HEK293 (cell line): Measurements from ENCODE around the gene HIGD2A.

Experiments used
- BCL11A ChIP-seq: fragments of 450-650 bp; formaldehyde crosslinking; IDR thresholded peaks from 2 replicates; pipeline ENCODE4 v1.5.1; 2016; ENCODE audit warnings: low read depth, missing biosample characterization, missing genetic modification characterization
- EGR2 ChIP-seq: fragments of 450-650 bp; formaldehyde crosslinking; IDR thresholded peaks from 2 replicates; pipeline ENCODE4 v1.5.1; 2016; ENCODE audit warnings: low read depth, missing biosample characterization, missing genetic modification characterization
- GLI2 ChIP-seq: fragments of 450-650 bp; formaldehyde crosslinking; IDR thresholded peaks from 2 replicates; pipeline ENCODE4; 2017; ENCODE audit warnings: missing biosample characterization, missing genetic modification characterization, low read depth, borderline replicate concordance
- PRDM1 ChIP-seq: fragments of 450-650 bp; formaldehyde crosslinking; IDR thresholded peaks from 2 replicates; pipeline ENCODE4; 2016; ENCODE audit warnings: missing biosample characterization, missing genetic modification characterization
- PRDM6 ChIP-seq: fragments of 450-650 bp; formaldehyde crosslinking; IDR thresholded peaks from 2 replicates; pipeline ENCODE4 v1.5.1; 2017; ENCODE audit warnings: missing biosample characterization, missing genetic modification characterization
- SALL2 ChIP-seq: fragments of 450-650 bp; formaldehyde crosslinking; IDR thresholded peaks from 2 replicates; pipeline ENCODE4 v1.5.0; 2017; ENCODE audit warnings: missing biosample characterization, mild to moderate bottlenecking, missing genetic modification characterization, borderline replicate concordance
- SCRT1 ChIP-seq: fragments of 450-650 bp; formaldehyde crosslinking; IDR thresholded peaks from 2 replicates; pipeline ENCODE4 v1.5.1; 2016; ENCODE audit warnings: missing biosample characterization, missing genetic modification characterization, borderline replicate concordance
- YY1 ChIP-seq: fragments of 450-650 bp; formaldehyde crosslinking; IDR thresholded peaks from 2 replicates; pipeline ENCODE4 v1.5.1; 2018; ENCODE audit warnings: missing biosample characterization, missing genetic modification characterization
- YY2 ChIP-seq: fragments of 450-650 bp; formaldehyde crosslinking; IDR thresholded peaks from 2 replicates; pipeline ENCODE4 v1.5.1; 2016; ENCODE audit warnings: missing biosample characterization, missing genetic modification characterization
- ZBTB20 ChIP-seq: fragments of 450-650 bp; formaldehyde crosslinking; IDR thresholded peaks from 2 replicates; pipeline ENCODE4 v1.5.1; 2016; ENCODE audit warnings: missing biosample characterization, missing genetic modification characterization
- ZBTB26 ChIP-seq: fragments of 450-650 bp; formaldehyde crosslinking; optimal IDR thresholded peaks from 2 replicates; pipeline ENCODE3; 2016; ENCODE audit warnings: missing biosample characterization, mild to moderate bottlenecking, missing genetic modification characterization
- ZBTB48 ChIP-seq: fragments of 450-650 bp; formaldehyde crosslinking; IDR thresholded peaks from 2 replicates; pipeline ENCODE4 v1.5.1; 2016; ENCODE audit warnings: missing biosample characterization, missing genetic modification characterization
- ZFHX2 ChIP-seq: fragments of 450-650 bp; formaldehyde crosslinking; conservative IDR thresholded peaks from 2 replicates; pipeline ENCODE4 v1.5.1; 2016; ENCODE audit warnings: missing biosample characterization, missing genetic modification characterization
- ZIC2 ChIP-seq: fragments of 450-650 bp; formaldehyde crosslinking; IDR thresholded peaks from 2 replicates; pipeline ENCODE4 v1.5.1; 2016; ENCODE audit warnings: missing biosample characterization, missing genetic modification characterization
- ZNF174 ChIP-seq: fragments of 450-650 bp; formaldehyde crosslinking; IDR thresholded peaks from 2 replicates; pipeline ENCODE4 v1.5.0; 2017; ENCODE audit warnings: missing biosample characterization, mild to moderate bottlenecking, missing genetic modification characterization
- ZNF184 ChIP-seq: fragments of 450-650 bp; IDR thresholded peaks from 2 replicates; pipeline ENCODE4 v1.5.1; 2018; ENCODE audit warnings: missing biosample characterization, mild to moderate bottlenecking, missing genetic modification characterization
- ZNF24 ChIP-seq: fragments of 450-650 bp; formaldehyde crosslinking; IDR thresholded peaks from 2 replicates; pipeline ENCODE4 v1.5.1; 2016; ENCODE audit warnings: missing biosample characterization, missing genetic modification characterization
- ZNF324 ChIP-seq: fragments of 450-650 bp; formaldehyde crosslinking; IDR thresholded peaks from 2 replicates; pipeline ENCODE4 v1.5.1; 2016; ENCODE audit warnings: missing biosample characterization, missing genetic modification characterization
- ZNF354C ChIP-seq: fragments of 450-650 bp; formaldehyde crosslinking; IDR thresholded peaks from 2 replicates; pipeline ENCODE4 v1.5.1; 2016; ENCODE audit warnings: missing biosample characterization, missing genetic modification characterization, low read depth, borderline replicate concordance
- ZNF510 ChIP-seq: fragments of 450-650 bp; formaldehyde crosslinking; IDR thresholded peaks from 2 replicates; pipeline ENCODE4 v1.5.1; 2018; ENCODE audit warnings: mild to moderate bottlenecking, missing genetic modification characterization, missing biosample characterization; ENCODE audit not compliant: insufficient replicate concordance
- ZNF560 ChIP-seq: fragments of 450-650 bp; formaldehyde crosslinking; IDR thresholded peaks from 2 replicates; pipeline ENCODE4 v1.5.1; 2017; ENCODE audit warnings: missing biosample characterization, missing genetic modification characterization, borderline replicate concordance
- ZNF561 ChIP-seq: fragments of 450-650 bp; IDR thresholded peaks from 2 replicates; pipeline ENCODE4 v1.5.1; 2018; ENCODE audit warnings: missing biosample characterization, missing genetic modification characterization, borderline replicate concordance
- ZNF571 ChIP-seq: fragments of 450-650 bp; formaldehyde crosslinking; IDR thresholded peaks from 2 replicates; pipeline ENCODE4 v1.5.0; 2017; ENCODE audit warnings: missing biosample characterization, missing genetic modification characterization
- ZNF585B ChIP-seq: fragments of 450-650 bp; formaldehyde crosslinking; IDR thresholded peaks from 2 replicates; pipeline ENCODE4 v1.5.1; 2016; ENCODE audit warnings: missing biosample characterization, missing genetic modification characterization
- ZNF623 ChIP-seq: fragments of 450-650 bp; formaldehyde crosslinking; IDR thresholded peaks from 2 replicates; pipeline ENCODE4 v1.5.1; 2016; ENCODE audit warnings: missing biosample characterization, missing genetic modification characterization
- ZNF624 ChIP-seq: fragments of 450-650 bp; formaldehyde crosslinking; IDR thresholded peaks from 2 replicates; pipeline ENCODE4 v1.5.1; 2017; ENCODE audit warnings: missing biosample characterization, missing genetic modification characterization
- ZNF692 ChIP-seq: fragments of 450-650 bp; formaldehyde crosslinking; IDR thresholded peaks from 2 replicates; pipeline ENCODE4 v1.5.1; 2016; ENCODE audit warnings: missing biosample characterization, missing genetic modification characterization
- TF ChIP-seq, protein P1 (sequence below): fragments of 450-650 bp; formaldehyde crosslinking; IDR thresholded peaks from 2 replicates; pipeline ENCODE4 v1.5.1; 2017; ENCODE audit warnings: missing biosample characterization, missing genetic modification characterization
- TF ChIP-seq, protein P2 (sequence below): fragments of 450-650 bp; formaldehyde crosslinking; IDR thresholded peaks from 2 replicates; pipeline ENCODE4 v1.5.1; 2016; ENCODE audit warnings: missing biosample characterization, missing genetic modification characterization
- TF ChIP-seq, protein P3 (sequence below): fragments of 450-650 bp; formaldehyde crosslinking; IDR thresholded peaks from 2 replicates; pipeline ENCODE4 v1.5.1; 2016; ENCODE audit warnings: missing biosample characterization, missing genetic modification characterization

Gene HIGD2A

GRCh38 chr5:176415952-176416924 lies 27.7 kb downstream of the HIGD2A start, which contains the start of gene CLTB (continued):
- peak; percentile 86 for TF ChIP-seq ZBTB26 (tag by site-specific recombination)
- TF ChIP-seq ZNF571 (tag by site-specific recombination) = no peak
- TF ChIP-seq PRDM1 (tag by site-specific recombination) = no peak
- no peak for TF ChIP-seq ZNF324 (tag by site-specific recombination)
- TF ChIP-seq ZIC2 = peak; percentile 83
- TF ChIP-seq ZNF24 (tag by site-specific recombination) = no peak
- TF ChIP-seq SALL2 (tag by site-specific recombination) = no peak
- TF ChIP-seq ZBTB20 (tag by site-specific recombination) = peak; percentile 73
- no peak for TF ChIP-seq BCL11A (tag by site-specific recombination)
- no peak for TF ChIP-seq ZNF354C
- TF ChIP-seq EGR2 (tag by site-specific recombination) = peak; percentile 45; the same call in 1 of the 2 replicates
- TF ChIP-seq YY1 = peak; percentile 58; the same call in 1 of the 2 replicates
- no peak for TF ChIP-seq GLI2 (tag by site-specific recombination)
- TF ChIP-seq ZNF623 (tag by site-specific recombination) = no peak
- peak; percentile 81 for TF ChIP-seq ZFHX2 (tag by site-specific recombination)
- TF ChIP-seq, protein P1, sequence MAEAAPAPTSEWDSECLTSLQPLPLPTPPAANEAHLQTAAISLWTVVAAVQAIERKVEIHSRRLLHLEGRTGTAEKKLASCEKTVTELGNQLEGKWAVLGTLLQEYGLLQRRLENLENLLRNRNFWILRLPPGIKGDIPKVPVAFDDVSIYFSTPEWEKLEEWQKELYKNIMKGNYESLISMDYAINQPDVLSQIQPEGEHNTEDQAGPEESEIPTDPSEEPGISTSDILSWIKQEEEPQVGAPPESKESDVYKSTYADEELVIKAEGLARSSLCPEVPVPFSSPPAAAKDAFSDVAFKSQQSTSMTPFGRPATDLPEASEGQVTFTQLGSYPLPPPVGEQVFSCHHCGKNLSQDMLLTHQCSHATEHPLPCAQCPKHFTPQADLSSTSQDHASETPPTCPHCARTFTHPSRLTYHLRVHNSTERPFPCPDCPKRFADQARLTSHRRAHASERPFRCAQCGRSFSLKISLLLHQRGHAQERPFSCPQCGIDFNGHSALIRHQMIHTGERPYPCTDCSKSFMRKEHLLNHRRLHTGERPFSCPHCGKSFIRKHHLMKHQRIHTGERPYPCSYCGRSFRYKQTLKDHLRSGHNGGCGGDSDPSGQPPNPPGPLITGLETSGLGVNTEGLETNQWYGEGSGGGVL (tag by site-specific recombination) = 0 out of 2 replicates have a peak, but pooled peaks have one; percentile 20
- TF ChIP-seq ZNF510 = no peak
- TF ChIP-seq, protein P2, sequence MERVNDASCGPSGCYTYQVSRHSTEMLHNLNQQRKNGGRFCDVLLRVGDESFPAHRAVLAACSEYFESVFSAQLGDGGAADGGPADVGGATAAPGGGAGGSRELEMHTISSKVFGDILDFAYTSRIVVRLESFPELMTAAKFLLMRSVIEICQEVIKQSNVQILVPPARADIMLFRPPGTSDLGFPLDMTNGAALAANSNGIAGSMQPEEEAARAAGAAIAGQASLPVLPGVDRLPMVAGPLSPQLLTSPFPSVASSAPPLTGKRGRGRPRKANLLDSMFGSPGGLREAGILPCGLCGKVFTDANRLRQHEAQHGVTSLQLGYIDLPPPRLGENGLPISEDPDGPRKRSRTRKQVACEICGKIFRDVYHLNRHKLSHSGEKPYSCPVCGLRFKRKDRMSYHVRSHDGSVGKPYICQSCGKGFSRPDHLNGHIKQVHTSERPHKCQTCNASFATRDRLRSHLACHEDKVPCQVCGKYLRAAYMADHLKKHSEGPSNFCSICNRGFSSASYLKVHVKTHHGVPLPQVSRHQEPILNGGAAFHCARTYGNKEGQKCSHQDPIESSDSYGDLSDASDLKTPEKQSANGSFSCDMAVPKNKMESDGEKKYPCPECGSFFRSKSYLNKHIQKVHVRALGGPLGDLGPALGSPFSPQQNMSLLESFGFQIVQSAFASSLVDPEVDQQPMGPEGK (tag by site-specific recombination) = peak; percentile 52
- TF ChIP-seq ZNF624 = no peak
- TF ChIP-seq ZNF174 (tag by site-specific recombination) = no peak
- TF ChIP-seq SCRT1 = no peak
- TF ChIP-seq, protein P3, sequence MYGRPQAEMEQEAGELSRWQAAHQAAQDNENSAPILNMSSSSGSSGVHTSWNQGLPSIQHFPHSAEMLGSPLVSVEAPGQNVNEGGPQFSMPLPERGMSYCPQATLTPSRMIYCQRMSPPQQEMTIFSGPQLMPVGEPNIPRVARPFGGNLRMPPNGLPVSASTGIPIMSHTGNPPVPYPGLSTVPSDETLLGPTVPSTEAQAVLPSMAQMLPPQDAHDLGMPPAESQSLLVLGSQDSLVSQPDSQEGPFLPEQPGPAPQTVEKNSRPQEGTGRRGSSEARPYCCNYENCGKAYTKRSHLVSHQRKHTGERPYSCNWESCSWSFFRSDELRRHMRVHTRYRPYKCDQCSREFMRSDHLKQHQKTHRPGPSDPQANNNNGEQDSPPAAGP (tag by site-specific recombination) = no peak
- no peak for TF ChIP-seq ZNF585B (tag by site-specific recombination)
- peak; percentile 71; the same call in 1 of the 2 replicates for TF ChIP-seq ZNF561 (tag by site-specific recombination)
- peak; percentile 92 for TF ChIP-seq ZNF692 (tag by site-specific recombination)
- TF ChIP-seq ZNF560 (tag by site-specific recombination) = no peak
- TF ChIP-seq YY2 (tag by site-specific recombination) = no peak
- TF ChIP-seq ZNF184 = peak; percentile 62; the same call in 1 of the 2 replicates
- TF ChIP-seq PRDM6 (tag by site-specific recombination) = no peak
- TF ChIP-seq ZBTB48 (tag by site-specific recombination) = no peak; the same call in 1 of the 2 replicates
